ENCODE data around the gene LIPN. TPM values are rescaled to one million over a fixed set of nuclear protein-coding genes. Genes with fewer than 3 reads are reported as not detected.

The LIPN gene
- total and polyA plus RNA-seq, 4 donors: 0.07 to 0.25 (median 0.09) TPM; not detected in 1

GRCh38 chr10:88725798-88726197 lies 34.0 kb upstream of the LIPN start:
- WGBS: 35% methylated on average over 1 of the region's 1 CpG
- H3K9ac ChIP-seq (ENCODE audit: low read depth in 1 of 2, low read length in 2 of 2): no peak overlapping the region
- no peaks in the 10 kb centered on the region for H3K4me1 ChIP-seq (ENCODE audit: control insufficient read depth in 4 of 4, insufficient read depth in 4 of 4, low read length in 3 of 4)
- H3K4me3 ChIP-seq (ENCODE audit: low read depth in 1 of 3, low read length in 3 of 3): no peak overlapping the region
- no peak overlapping the region for H3K27ac ChIP-seq (ENCODE audit: low read depth in 1 of 2, low read length in 2 of 2)
- H3K27me3 ChIP-seq (ENCODE audit: control insufficient read depth in 4 of 4, insufficient read depth in 4 of 4, low read length in 3 of 4): peaks cover 0 to 2% (median 0%) of the 10 kb centered on the region in 4 donors
- TF ChIP-seq CTCF (IDR thresholded peaks at IDR 0.05; ENCODE audit: low read depth, low read length, missing input control): no peak
- TF ChIP-seq EGR1 (IDR thresholded peaks at IDR 0.05; ENCODE audit: low read depth in 2 of 2): no peak
- TF ChIP-seq YY1 (IDR thresholded peaks at IDR 0.05): no peak
- TF ChIP-seq RXRA (IDR thresholded peaks at IDR 0.05): no peak
- TF ChIP-seq REST (IDR thresholded peaks at IDR 0.05): no peak
- no peak for TF ChIP-seq NR2F2 (IDR thresholded peaks at IDR 0.05)
- no peak for TF ChIP-seq FOXA2 (IDR thresholded peaks at IDR 0.05)
- no peak for TF ChIP-seq RAD21 (IDR thresholded peaks at IDR 0.05)
- TF ChIP-seq ZBTB33 (IDR thresholded peaks at IDR 0.05): no peak
- no peak for TF ChIP-seq HNF4A (conservative IDR thresholded peaks at IDR 0.05)
- no peak for TF ChIP-seq ATF3 (IDR thresholded peaks at IDR 0.05)
- H3K36me3 ChIP-seq (ENCODE audit: control insufficient read depth in 4 of 4, insufficient read depth in 3 of 4, low read depth in 1 of 4, low read length in 3 of 4): no peaks in the 10 kb centered on the region
- DNase-seq (ENCODE audit: low spot score): no peak
- no peaks in the 10 kb centered on the region for H3K9me3 ChIP-seq (ENCODE audit: control insufficient read depth in 4 of 4, low read length in 3 of 4)

- TF ChIP-seq MAX (IDR thresholded peaks at IDR 0.05) (no peak), CTCF (IDR thresholded peaks at IDR 0.05; ENCODE audit: low read depth, low read length, missing input control) (peak; percentile 31), RAD21 (IDR thresholded peaks at IDR 0.05) (peak; percentile 53 to 85)
- Histone ChIP-seq H3K36me3 (ENCODE audit: control insufficient read depth in 4 of 4, insufficient read depth in 3 of 4, low read depth in 1 of 4, low read length in 3 of 4) (no peaks in the 10 kb centered on the region), H3K27me3 (ENCODE audit: control insufficient read depth in 4 of 4, insufficient read depth in 4 of 4, low read length in 3 of 4) (peaks cover 0 to 2% (median 0%) of the 10 kb centered on the region in 4 donors), H3K9ac (ENCODE audit: low read depth in 1 of 2, low read length in 2 of 2) (no peak overlapping the region), H3K9me3 (ENCODE audit: control insufficient read depth in 4 of 4, low read length in 3 of 4) (no peaks in the 10 kb centered on the region), H3K4me3 (ENCODE audit: low read depth in 1 of 3, low read length in 3 of 3) (no peak overlapping the region), H3K4me1 (ENCODE audit: control insufficient read depth in 4 of 4, insufficient read depth in 4 of 4, low read length in 3 of 4) (no peaks in the 10 kb centered on the region), H3K27ac (ENCODE audit: low read depth in 1 of 2, low read length in 2 of 2) (no peak overlapping the region)
- 69% methylated on average over 30 of the region's 30 CpGs for WGBS
- no peak for DNase-seq (ENCODE audit: low spot score)
Observed at GRCh38 chr10:88728107-88728763, 31.6 kb upstream of the LIPN start.
